Esophagus muscularis mucosa (tissue), 4 donors: Measurements from ENCODE around the gene SCGN. TPM values are rescaled to one million over a fixed set of nuclear protein-coding genes. Genes with fewer than 3 reads are reported as not detected.

ENCODE experiments used
- DNase-seq: peaks from one replicate; pipeline ENCODE4 v3.0.0-alpha.2; 2017; ENCODE audit errors: extremely low spot score
- H3K27ac ChIP-seq, 4 donors: fragments of 200-600 bp; sonication (generic); replicated peaks in 1 of 4; 1 replicate in 3 of 4; 2 replicates in 1 of 4; pipeline ENCODE4 v1.5.1; 2016 to 2019; ENCODE audit warnings: mild to moderate bottlenecking in 1 of 4
- H3K27me3 ChIP-seq, 4 donors: fragments of 200-600 bp; sonication (generic); one replicate each; pipeline versions ENCODE4 v1.5.1 to v1.6.0; 2016 to 2019
- H3K36me3 ChIP-seq, 4 donors: fragments of 200-600 bp; sonication (generic); one replicate each; pipeline ENCODE4 v1.5.1; 2016 to 2019
- H3K4me1 ChIP-seq, 4 donors: fragments of 200-600 bp; sonication (generic); one replicate each; pipeline ENCODE4 v1.5.1; 2016 to 2019
- H3K4me3 ChIP-seq, 4 donors: fragments of 200-600 bp; sonication (generic); 1 replicate in 2 of 4; 2 replicates in 2 of 4; pipeline ENCODE4 v1.5.1; 2016 to 2019; ENCODE audit warnings: mild to moderate bottlenecking in 4 of 4, moderate library complexity in 1 of 4
- H3K9me3 ChIP-seq, 4 donors: fragments of 200-600 bp; sonication (generic); 1 replicate in 3 of 4; 2 replicates in 1 of 4; pipeline ENCODE4 v1.5.1; 2016 to 2019
- CTCF ChIP-seq, 3 experiments: fragments of 200-600 bp in 2 of 3; fragments of 450-650 bp in 1 of 3; sonication (generic) in 2 of 3; IDR thresholded peaks; one replicate each; pipeline ENCODE4 v1.5.1; 2017 to 2019; ENCODE audit warnings: antibody characterized with exemption in 3 of 3, mild to moderate bottlenecking in 2 of 3, moderate library complexity in 1 of 3
- EP300 ChIP-seq: sonication (generic); formaldehyde crosslinking; IDR thresholded peaks from one replicate; pipeline ENCODE4 v1.6.1; 2017; ENCODE audit warnings: antibody characterized with exemption
- POLR2A ChIP-seq: fragments of 450-650 bp; IDR thresholded peaks from one replicate; pipeline ENCODE4 v1.6.1; 2017; ENCODE audit warnings: antibody characterized with exemption, moderate library complexity, mild to moderate bottlenecking, low read depth
- POLR2AphosphoS5 ChIP-seq, 2 donors: sonication (generic); formaldehyde crosslinking; IDR thresholded peaks; one replicate each; pipeline ENCODE4 v1.6.1; 2017; ENCODE audit warnings: antibody characterized with exemption in 2 of 2
- WGBS: methylation state at CpG from one replicate; pipeline ENCODE4 v1.1.5; 2018; 5-methylcytosine and 5-hydroxymethylcytosine counted together
- intact Hi-C: fragments of 100-400 bp; cut with DNase I; formaldehyde crosslinking; loops from one replicate; pipeline ENCODE4 v1.15.1; 2023
- total RNA-seq, 4 donors: library from RNA; depleted of rRNA; stranded (reverse); fragments of >200 nt; gene quantifications; one replicate each; pipeline versions ENCODE4 v1.1.0 to v1.2.1, GENCODE V29; 2016

SCGN gene
- total RNA-seq: 1 to 10 TPM in 3 of 4 donors, under 1 TPM in 1; 0.83 to 2.7 (median 1.7) TPM

- DNase-seq: no peak
- Histone ChIP-seq H3K9me3 (no peaks in the 10 kb centered on the region), H3K27me3 (peaks cover 0 to 51% (median 0%) of the 10 kb centered on the region in 4 donors), H3K4me1 (peaks cover 0 to 5% (median 0%) of the 10 kb centered on the region in 4 donors), H3K27ac (no peak within 1 kb of the TSS), H3K36me3 (no peaks in the 10 kb centered on the region), H3K4me3 (no peak within 1 kb of the TSS)
- TF ChIP-seq POLR2A: no peak
- 5% methylated on average over 12 of the region's 35 CpGs for WGBS
- intact Hi-C loops: no loop called here
Observed at GRCh38 chr6:25652007-25652515, at the start of gene SCGN. Gene SCGN, plus strand, starts transcription at chr6:25652215. Its CDS starts 189 bp downstream, at chr6:25652404.

- no peak for DNase-seq
- Histone ChIP-seq H3K27ac (no peak overlapping the region), H3K4me1 (no peaks in the 10 kb centered on the region), H3K27me3 (no peaks in the 10 kb centered on the region), H3K36me3 (peaks cover 0 to 4% (median 0%) of the 10 kb centered on the region in 4 donors), H3K9me3 (no peaks in the 10 kb centered on the region), H3K4me3 (no peak overlapping the region)
- 92% methylated on average over 1 of the region's 1 CpG for WGBS
- intact Hi-C loops: loop anchor here (5.0 kb wide), 1 partner anchor 335 kb away; no protein-coding TSS in a partner anchor
- no peak for TF ChIP-seq EP300
- TF ChIP-seq POLR2A: no peak
- TF ChIP-seq CTCF (IDR thresholded peaks at IDR 0.05): no peak
- TF ChIP-seq POLR2AphosphoS5 (IDR thresholded peaks at IDR 0.05): no peak
Observed at GRCh38 chr6:25602674-25602982, 49.4 kb upstream of the SCGN start.

GRCh38 chr6:25603251-25603650 lies 48.8 kb upstream of the SCGN start:
- H3K4me1 ChIP-seq: no peaks in the 10 kb centered on the region
- intact Hi-C loops: loop anchor here (5.0 kb wide), 1 partner anchor 336 kb away; no protein-coding TSS in a partner anchor
- 100% methylated on average over 1 of the region's 1 CpG for WGBS

GRCh38 chr6:25606151-25606550 lies 45.9 kb upstream of the SCGN start:
- TF ChIP-seq POLR2AphosphoS5 (IDR thresholded peaks at IDR 0.05): no peak
- TF ChIP-seq CTCF (IDR thresholded peaks at IDR 0.05): no peak
- TF ChIP-seq POLR2A: no peak
- TF ChIP-seq EP300: no peak
- Histone ChIP-seq H3K27me3 (no peaks in the 10 kb centered on the region), H3K4me1 (no peaks in the 10 kb centered on the region), H3K4me3 (no peak overlapping the region), H3K9me3 (no peaks in the 10 kb centered on the region), H3K27ac (no peak overlapping the region), H3K36me3 (peaks cover 0 to 5% (median 0%) of the 10 kb centered on the region in 4 donors)
- intact Hi-C loops: no loop called here
- DNase-seq: no peak
- WGBS: 87% methylated on average over 11 of the region's 11 CpGs

More at GRCh38 chr6:25603251-25603650, 48.8 kb upstream of the SCGN start:
- no peak overlapping the region for H3K27ac ChIP-seq
- no peaks in the 10 kb centered on the region for H3K9me3 ChIP-seq
- TF ChIP-seq POLR2AphosphoS5 (IDR thresholded peaks at IDR 0.05) (no peak), POLR2A (no peak), CTCF (IDR thresholded peaks at IDR 0.05) (no peak), EP300 (no peak)
- no peak overlapping the region for H3K4me3 ChIP-seq
- DNase-seq: no peak
- peaks cover 0 to 4% (median 0%) of the 10 kb centered on the region in 4 donors for H3K36me3 ChIP-seq
- H3K27me3 ChIP-seq: no peaks in the 10 kb centered on the region

GRCh38 chr6:25608558-25609174 lies 43.3 kb upstream of the SCGN start:
- no peak for TF ChIP-seq CTCF (IDR thresholded peaks at IDR 0.05)
- TF ChIP-seq EP300: no peak
- H3K4me3 ChIP-seq: no peak overlapping the region
- DNase-seq: no peak
- no peaks in the 10 kb centered on the region for H3K4me1 ChIP-seq
- no peaks in the 10 kb centered on the region for H3K27me3 ChIP-seq
- peaks cover 0 to 7% (median 0%) of the 10 kb centered on the region in 4 donors for H3K36me3 ChIP-seq
- no peaks in the 10 kb centered on the region for H3K9me3 ChIP-seq
- intact Hi-C loops: no loop called here
- 81% methylated on average over 5 of the region's 5 CpGs for WGBS
- H3K27ac ChIP-seq: no peak overlapping the region
